PFSK-1 (cell line): ENCODE measurements around the gene MCTP1.

ENCODE experiments used
- FOXP2 ChIP-seq: optimal IDR thresholded peaks from 2 replicates; pipeline ENCODE3; 2011; ENCODE audit warnings: borderline replicate concordance, control low read depth, inconsistent platforms; ENCODE audit not compliant: insufficient read depth; ENCODE audit errors: extremely low read length, extremely low read depth
- POLR2AphosphoS5 ChIP-seq: IDR thresholded peaks from 2 replicates; pipeline ENCODE4 v1.6.1; 2012; ENCODE audit warnings: low read depth, mild to moderate bottlenecking, control low read depth, low read length, moderate library complexity
- REST ChIP-seq, 2 experiments: IDR thresholded peaks; 2 replicates each; pipeline versions ENCODE4 v1.6.1 to v1.8.0; 2011 to 2012; ENCODE audit warnings: low read depth in 2 of 2, low read length in 2 of 2, control low read depth in 1 of 2, inconsistent platforms in 1 of 2, mild to moderate bottlenecking in 1 of 2, moderate library complexity in 1 of 2; ENCODE audit not compliant: insufficient read depth in 1 of 2
- TAF1 ChIP-seq: IDR thresholded peaks from 2 replicates; pipeline ENCODE4 v1.6.1; 2012; ENCODE audit warnings: low read length, control low read depth, borderline replicate concordance; ENCODE audit not compliant: insufficient read depth

DNA sequence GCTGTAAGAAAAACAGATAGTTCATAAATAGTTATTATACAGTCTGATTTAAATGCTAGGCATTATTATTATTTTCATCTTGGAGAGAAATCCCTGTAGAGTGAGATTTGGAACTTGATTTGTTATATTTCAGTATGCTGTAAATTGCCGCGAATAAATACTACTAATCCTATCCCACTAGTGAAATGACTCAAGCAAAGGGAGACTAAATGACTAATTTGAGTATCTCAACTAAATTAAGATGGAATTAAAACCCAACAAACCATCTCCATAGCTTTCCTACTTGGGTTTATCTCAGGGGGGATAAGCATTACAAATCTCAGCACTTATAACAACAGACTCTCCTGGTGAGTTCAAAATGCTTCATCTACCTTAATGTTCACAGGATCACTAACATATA, 206.0 kb downstream of the MCTP1 start:
- TF ChIP-seq POLR2AphosphoS5 (no peak), FOXP2 (no peak), TAF1 (no peak), REST (IDR thresholded peaks at IDR 0.05; ENCODE audit: insufficient read depth in 1 of 2, low read depth in 2 of 2, low read length in 2 of 2) (no peak)
